Dendritic cell treated with granulocyte-macrophage colony-stimulating factor and Interleukin-4, amounts not matched to agents 40 ng/mL and 50 ng/mL, for 4 days (primary cell): Measurements from ENCODE around the gene PEPD.
"Not testable (repeated sequence)": the region's sequence is repeated elsewhere in the genome, so short reads cannot be mapped to it uniquely, and the experiment has no call there.

Experiments
- H3K27ac Mint-ChIP-seq: one replicate; pipeline ENCODE4 v1.8.0; 2022; ENCODE audit warnings: mild to moderate bottlenecking, mixed read lengths
- H3K27me3 Mint-ChIP-seq: one replicate; pipeline ENCODE4 v1.8.0; 2022; ENCODE audit warnings: mild to moderate bottlenecking, mixed read lengths
- H3K36me3 Mint-ChIP-seq: one replicate; pipeline ENCODE4 v1.8.0; 2022; ENCODE audit warnings: low read depth, mixed read lengths
- H3K4me1 Mint-ChIP-seq: one replicate; pipeline ENCODE4 v1.8.0; 2022; ENCODE audit warnings: low read depth, mixed read lengths
- H3K4me3 Mint-ChIP-seq: one replicate; pipeline ENCODE4 v1.8.0; 2022; ENCODE audit warnings: mild to moderate bottlenecking, moderate library complexity, mixed read lengths
- H3K9me3 Mint-ChIP-seq: one replicate; pipeline ENCODE4 v1.8.0; 2022; ENCODE audit warnings: mixed read lengths
- intact Hi-C: fragments of 100-400 bp; cut with micrococcal nuclease; formaldehyde crosslinking; loops from one replicate; pipeline ENCODE4 v1.15.0; 2022

The PEPD gene

DNA sequence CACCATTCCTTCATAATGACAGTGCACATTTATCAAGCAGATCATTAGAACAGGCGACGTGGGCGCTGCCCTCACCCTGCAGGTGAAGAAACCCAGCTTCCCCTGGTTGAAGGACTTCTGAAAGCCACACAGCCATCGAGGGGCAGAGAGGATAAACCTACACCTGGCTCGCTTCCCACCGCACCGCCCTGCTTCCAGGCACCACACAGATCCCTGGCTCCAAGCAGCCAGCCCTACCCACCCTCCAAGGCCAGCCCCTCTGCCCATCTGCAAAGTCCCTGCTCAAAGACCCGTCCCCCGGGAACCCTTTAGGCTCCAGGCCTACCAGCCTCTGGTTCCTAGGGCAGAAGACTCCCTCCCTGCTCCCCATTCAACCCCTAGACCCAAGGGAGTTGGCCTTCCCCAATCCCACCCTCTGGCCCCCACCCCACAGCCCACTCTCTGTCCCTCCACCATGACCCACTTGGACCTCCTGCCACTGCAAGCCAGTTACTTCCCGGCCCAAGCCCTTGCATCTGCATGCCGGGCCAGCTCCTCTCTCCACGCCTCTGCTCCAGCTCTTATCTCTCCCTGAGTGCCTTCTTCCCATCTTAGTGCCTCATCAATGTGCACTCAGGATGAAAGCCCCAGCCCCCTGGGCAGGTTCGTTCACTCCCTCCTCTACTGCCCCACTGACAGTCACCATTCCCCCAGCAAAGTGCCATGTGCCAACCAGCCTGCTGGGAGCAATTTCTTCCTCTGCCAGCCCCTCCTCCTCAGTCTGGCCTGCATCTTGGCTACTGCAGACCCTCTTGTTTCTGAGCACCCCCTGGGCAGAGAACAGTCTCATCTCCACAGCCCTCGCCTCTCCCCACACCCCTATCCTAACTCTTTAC is 28.0 kb downstream of the PEPD start:
- H3K36me3 Mint-ChIP-seq = peaks cover 55% of the 10 kb centered on the region
- peaks cover 5% of the 10 kb centered on the region for H3K4me1 Mint-ChIP-seq
- H3K27me3 Mint-ChIP-seq = no peaks in the 10 kb centered on the region
- H3K4me3 Mint-ChIP-seq = no peak overlapping the region
- peak overlapping the region; percentile 3 for H3K27ac Mint-ChIP-seq
- H3K9me3 Mint-ChIP-seq = no peaks in the 10 kb centered on the region
- intact Hi-C loops = no loop called here

DNA sequence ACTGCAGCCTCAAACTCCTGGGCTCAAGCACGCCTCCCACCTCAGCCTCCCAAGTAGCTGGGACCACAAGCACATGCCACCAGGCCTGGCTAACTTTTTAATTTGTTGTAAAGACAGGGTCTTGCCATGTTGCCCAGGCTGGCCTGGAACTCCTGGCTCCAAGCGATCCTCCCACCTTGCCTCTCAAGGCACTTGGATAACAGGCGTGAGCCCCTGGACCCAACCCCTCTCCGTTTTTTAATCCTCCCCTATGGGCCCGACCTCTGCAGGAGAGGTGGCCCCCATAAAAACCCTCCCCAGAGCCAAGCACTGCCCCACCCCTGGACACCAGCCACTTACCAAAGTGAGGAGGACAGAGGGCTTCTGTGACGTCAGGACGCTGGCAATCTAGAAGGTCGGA is 28.6 kb downstream of the PEPD start:
- H3K36me3 Mint-ChIP-seq = peaks cover 55% of the 10 kb centered on the region
- H3K27me3 Mint-ChIP-seq = no peaks in the 10 kb centered on the region
- intact Hi-C loops = no loop called here
- no peaks in the 10 kb centered on the region for H3K9me3 Mint-ChIP-seq
- H3K4me3 Mint-ChIP-seq = no peak overlapping the region
- H3K4me1 Mint-ChIP-seq = peaks cover 5% of the 10 kb centered on the region
- no peak overlapping the region for H3K27ac Mint-ChIP-seq

DNA sequence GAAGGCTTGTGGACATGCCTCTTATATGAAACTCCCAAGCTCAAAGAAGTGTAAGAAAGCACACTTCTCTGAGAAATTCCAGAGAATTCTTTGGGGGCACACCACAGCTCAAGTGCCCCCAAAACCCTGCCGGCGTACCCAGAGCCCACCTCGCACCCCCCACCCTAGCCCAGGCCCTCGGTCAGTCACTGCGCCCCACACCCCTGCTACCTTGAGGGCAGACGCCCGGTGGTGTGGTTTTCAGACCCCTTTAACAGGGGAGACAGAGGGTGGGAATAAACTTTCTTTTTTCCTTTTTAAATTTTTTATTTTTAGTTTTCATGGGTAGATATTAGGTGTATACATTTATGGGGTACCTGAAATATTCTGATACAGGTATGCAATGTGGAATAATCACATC is 29.5 kb downstream of the PEPD start:
- Mint-ChIP-seq H3K27me3 (no peaks in the 10 kb centered on the region), H3K9me3 (no peaks in the 10 kb centered on the region), H3K36me3 (peaks cover 58% of the 10 kb centered on the region), H3K4me1 (peaks cover 5% of the 10 kb centered on the region), H3K4me3 (no peak overlapping the region), H3K27ac (no peak overlapping the region)
- intact Hi-C loops = no loop called here

DNA sequence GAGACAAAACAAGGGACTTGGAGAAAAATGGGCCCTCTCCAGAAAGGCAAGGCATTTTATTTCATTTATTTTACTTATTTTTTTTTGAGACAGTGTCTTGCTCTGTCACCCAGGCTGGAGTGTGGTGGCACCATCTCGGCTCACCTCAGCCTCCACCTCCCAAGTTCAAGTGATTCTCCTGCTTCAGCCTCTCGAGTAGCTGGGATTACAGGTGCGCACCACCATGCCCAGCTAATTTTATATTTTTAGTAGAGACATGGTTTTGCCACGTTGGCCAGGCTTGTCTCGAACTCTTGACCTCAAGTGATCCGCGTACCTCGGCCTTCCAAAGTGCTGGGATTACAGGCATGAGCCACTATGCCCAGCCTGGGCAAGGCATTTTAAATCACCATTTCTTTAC is 31.0 kb downstream of the PEPD start:
- H3K9me3 Mint-ChIP-seq, H3K4me3 Mint-ChIP-seq, H3K27ac Mint-ChIP-seq, intact Hi-C loops, H3K4me1 Mint-ChIP-seq, H3K27me3 Mint-ChIP-seq: not testable (repeated sequence)
- peaks cover 60% of the 10 kb centered on the region for H3K36me3 Mint-ChIP-seq

DNA sequence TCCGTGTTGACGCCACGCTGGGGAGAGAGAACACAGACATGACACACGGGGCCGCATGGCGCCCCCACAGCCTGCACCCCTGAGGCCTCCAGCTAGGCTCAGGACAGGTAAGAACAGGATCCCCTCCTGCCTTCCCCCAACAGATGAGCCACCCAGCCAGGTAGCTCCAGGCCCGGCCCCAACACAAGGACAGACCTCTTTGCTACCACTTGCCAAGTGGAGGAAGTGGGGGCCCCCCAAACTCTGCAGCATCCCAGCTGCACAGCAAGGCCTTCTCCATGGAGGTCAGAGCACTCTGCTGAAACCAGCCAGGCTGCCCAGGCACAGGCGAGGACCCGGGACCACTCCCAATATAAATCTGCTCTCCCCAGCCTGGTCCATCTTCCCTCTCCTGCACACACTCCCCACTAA is 31.5 kb downstream of the PEPD start:
- no peaks in the 10 kb centered on the region for H3K9me3 Mint-ChIP-seq
- intact Hi-C loops = no loop called here
- H3K27me3 Mint-ChIP-seq = no peaks in the 10 kb centered on the region
- H3K27ac Mint-ChIP-seq = no peak overlapping the region
- H3K4me3 Mint-ChIP-seq = no peak overlapping the region
- H3K4me1 Mint-ChIP-seq = peaks cover 5% of the 10 kb centered on the region
- peaks cover 65% of the 10 kb centered on the region for H3K36me3 Mint-ChIP-seq

DNA sequence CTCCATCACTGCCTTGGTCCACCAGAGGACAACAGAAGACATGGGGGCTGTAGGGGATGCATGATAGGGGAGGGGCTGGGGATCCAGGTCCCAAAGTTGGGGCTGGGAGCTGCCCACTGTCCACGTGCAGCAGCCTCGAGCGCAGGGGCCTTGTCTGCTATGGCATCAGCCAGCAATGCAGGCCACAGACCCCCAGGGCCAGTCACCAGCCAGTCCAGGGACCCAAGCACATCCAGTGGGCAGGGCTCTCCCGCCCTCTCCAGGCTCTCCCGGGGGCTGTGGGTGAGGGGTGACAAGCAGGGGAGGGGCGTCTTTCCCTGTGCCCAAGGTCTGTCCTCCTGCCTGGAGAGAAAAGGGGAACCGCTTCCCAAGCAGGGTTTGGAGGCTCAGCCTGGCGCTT is 32.8 kb downstream of the PEPD start:
- peaks cover 65% of the 10 kb centered on the region for H3K36me3 Mint-ChIP-seq
- H3K27ac Mint-ChIP-seq = no peak overlapping the region
- H3K27me3 Mint-ChIP-seq = no peaks in the 10 kb centered on the region
- no peak overlapping the region for H3K4me3 Mint-ChIP-seq
- H3K4me1 Mint-ChIP-seq = peaks cover 5% of the 10 kb centered on the region
- no peaks in the 10 kb centered on the region for H3K9me3 Mint-ChIP-seq
- intact Hi-C loops = no loop called here

DNA sequence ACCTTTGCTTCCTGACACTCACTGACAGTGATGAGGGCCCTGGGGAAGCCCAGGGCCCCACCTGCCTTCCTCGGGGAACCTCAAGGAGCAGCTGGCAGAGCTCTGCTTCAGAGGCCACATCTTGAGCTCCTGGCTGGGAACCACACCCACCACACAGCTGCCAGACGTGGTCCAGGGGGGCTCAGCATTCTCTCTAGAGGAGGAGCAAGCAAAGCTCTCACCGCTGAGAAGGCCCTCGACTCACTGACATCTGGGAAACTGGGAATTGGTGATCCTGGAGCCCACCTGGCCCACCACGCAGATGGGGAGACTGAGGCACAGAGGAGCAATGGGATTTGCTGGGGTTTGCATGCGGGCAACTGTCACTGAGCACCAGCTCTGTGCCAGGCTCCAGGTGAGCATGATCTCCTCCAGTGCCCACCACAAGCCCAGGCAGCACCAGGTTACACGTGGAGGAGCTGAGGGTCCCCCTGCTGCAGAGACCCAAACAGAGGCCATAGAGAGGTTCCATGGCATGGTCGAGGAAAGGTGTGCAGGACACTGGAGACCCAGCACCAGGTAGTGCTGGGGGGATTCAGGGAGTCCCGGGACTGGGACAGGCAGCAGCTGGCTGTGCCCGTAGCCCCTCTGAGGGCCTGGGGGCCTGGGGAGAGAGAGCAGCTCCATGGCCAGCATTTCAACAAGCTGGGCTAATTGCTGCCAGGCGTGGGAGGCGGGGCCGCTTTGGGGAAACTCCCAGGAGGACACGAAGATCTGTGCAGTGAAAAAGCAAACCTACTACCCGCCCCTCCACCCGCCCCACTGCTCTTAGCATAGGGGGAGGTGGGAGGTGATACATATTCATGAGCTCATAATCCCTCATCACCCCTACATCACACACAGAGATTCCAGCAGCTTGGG is 33.4 kb downstream of the PEPD start:
- H3K36me3 Mint-ChIP-seq = peaks cover 58% of the 10 kb centered on the region
- no peak overlapping the region for H3K4me3 Mint-ChIP-seq
- no peak overlapping the region for H3K27ac Mint-ChIP-seq
- peaks cover 5% of the 10 kb centered on the region for H3K4me1 Mint-ChIP-seq
- H3K27me3 Mint-ChIP-seq = no peaks in the 10 kb centered on the region
- intact Hi-C loops = no loop called here
- peaks cover 5% of the 10 kb centered on the region for H3K9me3 Mint-ChIP-seq

DNA sequence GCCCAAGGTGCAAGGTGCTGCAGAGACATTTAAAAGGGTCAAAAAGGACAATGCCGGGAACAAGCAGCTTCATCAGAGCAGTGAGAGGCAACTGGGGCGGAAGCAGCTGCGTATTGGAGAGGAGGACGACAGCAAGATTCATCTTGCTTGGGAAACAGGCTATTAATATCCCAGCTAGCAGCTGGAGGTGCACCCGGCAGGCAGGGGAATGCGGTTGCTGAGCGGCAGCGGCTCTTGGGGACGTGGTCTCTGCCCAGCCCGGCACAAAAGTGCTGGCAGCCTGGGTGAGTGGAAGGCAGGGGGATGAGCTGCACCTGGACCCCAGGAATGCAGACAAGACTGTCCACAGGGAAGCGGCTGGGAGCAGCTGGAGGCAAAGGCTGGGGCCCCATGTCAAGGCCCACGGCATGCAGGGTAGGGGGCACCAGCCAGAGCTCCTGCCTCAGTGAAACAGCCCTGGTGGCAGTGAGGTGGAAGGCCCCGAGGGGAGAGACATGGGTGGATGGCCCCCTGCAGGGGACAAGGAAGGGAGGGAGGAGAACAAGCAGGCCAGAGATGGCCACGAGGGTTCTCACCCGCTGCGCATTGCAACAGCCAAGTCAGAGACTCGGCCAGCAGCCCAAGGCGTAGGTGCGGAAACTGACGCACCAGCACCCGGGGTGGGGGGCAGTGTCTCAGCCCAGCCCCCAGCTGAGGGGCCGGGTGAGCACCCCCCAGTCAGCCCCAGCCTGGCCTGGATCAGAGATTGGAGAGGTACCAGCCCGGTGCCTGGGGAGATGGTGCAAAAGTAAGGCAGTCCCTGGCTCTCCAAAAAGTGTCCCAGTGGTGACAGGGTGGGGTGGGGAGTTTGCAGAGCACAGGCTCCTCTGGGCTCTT is 34.4 kb downstream of the PEPD start:
- H3K4me3 Mint-ChIP-seq = no peak overlapping the region
- no peaks in the 10 kb centered on the region for H3K27me3 Mint-ChIP-seq
- intact Hi-C loops = no loop called here
- H3K9me3 Mint-ChIP-seq = peaks cover 11% of the 10 kb centered on the region
- no peak overlapping the region for H3K27ac Mint-ChIP-seq
- H3K36me3 Mint-ChIP-seq = peaks cover 56% of the 10 kb centered on the region
- H3K4me1 Mint-ChIP-seq = peaks cover 5% of the 10 kb centered on the region

DNA sequence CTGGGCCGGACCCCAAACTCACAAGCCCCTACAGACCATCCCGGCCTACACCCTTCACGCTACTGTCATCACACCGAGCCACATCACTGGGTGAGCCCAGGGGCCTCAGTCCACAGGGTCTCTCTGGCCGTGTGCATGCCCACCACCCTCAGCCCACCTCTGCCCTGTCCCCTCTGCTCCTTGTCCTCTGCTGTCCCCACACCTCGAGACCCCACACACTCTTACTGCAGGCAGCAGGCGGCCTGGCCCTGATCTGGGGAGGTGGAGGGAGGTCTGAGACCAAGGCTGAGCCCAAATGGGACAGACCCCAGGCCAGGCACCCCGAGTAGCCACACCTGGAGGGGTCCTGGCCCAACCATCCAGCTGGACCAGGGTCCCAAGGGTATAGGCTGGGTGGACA is 35.2 kb downstream of the PEPD start:
- no peaks in the 10 kb centered on the region for H3K27me3 Mint-ChIP-seq
- H3K4me3 Mint-ChIP-seq = no peak overlapping the region
- H3K27ac Mint-ChIP-seq = no peak overlapping the region
- intact Hi-C loops = no loop called here
- peaks cover 56% of the 10 kb centered on the region for H3K36me3 Mint-ChIP-seq
- peaks cover 1% of the 10 kb centered on the region for H3K4me1 Mint-ChIP-seq
- peaks cover 11% of the 10 kb centered on the region for H3K9me3 Mint-ChIP-seq

DNA sequence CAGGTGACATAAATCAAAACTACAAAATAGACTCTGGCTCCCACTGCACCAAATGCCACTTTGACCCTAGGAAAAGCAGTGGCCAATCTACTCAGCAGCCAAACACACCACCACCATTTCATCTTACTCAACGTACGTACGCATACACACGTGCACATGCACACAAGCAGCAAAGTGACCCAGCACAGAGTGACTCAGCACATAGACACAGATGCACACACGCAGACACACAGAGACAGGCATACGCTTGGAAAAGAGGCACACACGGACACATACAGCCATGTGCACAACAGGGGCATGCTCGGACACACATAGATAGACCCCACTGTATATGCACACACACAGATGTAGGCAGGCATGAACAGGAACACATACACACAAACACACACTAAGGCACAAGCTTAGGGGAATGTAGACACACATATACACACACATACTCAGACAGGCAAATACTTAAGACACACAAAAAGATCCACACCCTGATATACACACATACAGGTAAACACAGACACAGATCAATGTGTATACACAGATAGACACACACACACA is 37.3 kb downstream of the PEPD start:
- Mint-ChIP-seq H3K9me3 (peaks cover 20% of the 10 kb centered on the region), H3K4me1 (no peaks in the 10 kb centered on the region), H3K36me3 (peaks cover 60% of the 10 kb centered on the region), H3K27me3 (no peaks in the 10 kb centered on the region), H3K27ac (no peak overlapping the region), H3K4me3 (no peak overlapping the region)
- intact Hi-C loops = no loop called here

DNA sequence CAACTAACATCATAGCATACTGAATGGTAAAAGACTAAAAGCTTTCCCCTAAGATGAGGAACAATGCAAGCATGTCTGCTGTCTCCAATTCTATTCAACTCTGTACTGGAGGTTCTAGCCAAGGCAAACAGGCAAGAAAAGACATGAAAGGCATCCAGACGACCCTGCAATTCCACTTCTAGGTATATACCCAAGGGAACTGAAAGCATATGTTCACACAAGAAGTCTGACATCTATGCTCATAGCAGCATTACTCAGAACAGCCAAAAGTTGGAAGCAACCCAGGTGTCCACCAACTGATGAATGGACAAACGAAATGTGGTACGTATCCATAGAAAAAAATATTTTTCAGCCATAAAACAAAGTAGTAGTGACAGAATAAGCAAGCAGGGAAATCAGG is 39.1 kb downstream of the PEPD start:
- Mint-ChIP-seq H3K27ac (no peak overlapping the region), H3K36me3 (peaks cover 60% of the 10 kb centered on the region), H3K9me3 (peaks cover 33% of the 10 kb centered on the region), H3K27me3 (no peaks in the 10 kb centered on the region), H3K4me3 (no peak overlapping the region), H3K4me1 (no peaks in the 10 kb centered on the region)
- intact Hi-C loops = no loop called here

DNA sequence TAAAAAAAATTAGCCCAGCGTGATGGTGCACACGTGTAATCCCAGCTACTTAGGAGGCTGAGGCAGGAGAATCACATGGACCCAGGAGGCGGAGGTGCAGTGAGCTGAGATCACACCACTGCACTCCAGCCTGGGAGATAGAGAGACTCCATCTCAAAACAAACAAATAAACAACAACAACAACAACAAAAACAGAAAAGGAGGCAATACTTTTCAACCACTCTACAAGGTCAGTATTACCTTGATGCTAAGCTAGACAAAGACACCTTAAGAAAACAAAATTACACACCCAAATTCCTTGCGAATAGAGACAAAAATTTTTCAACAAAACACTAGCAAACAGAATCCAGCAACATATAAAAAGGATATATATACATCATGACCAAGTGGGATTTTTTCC is 39.7 kb downstream of the PEPD start:
- H3K27me3 Mint-ChIP-seq = no peaks in the 10 kb centered on the region
- H3K9me3 Mint-ChIP-seq = peaks cover 33% of the 10 kb centered on the region
- no peak overlapping the region for H3K4me3 Mint-ChIP-seq
- H3K27ac Mint-ChIP-seq = no peak overlapping the region
- intact Hi-C loops = no loop called here
- H3K4me1 Mint-ChIP-seq = no peaks in the 10 kb centered on the region
- H3K36me3 Mint-ChIP-seq = peaks cover 60% of the 10 kb centered on the region

DNA sequence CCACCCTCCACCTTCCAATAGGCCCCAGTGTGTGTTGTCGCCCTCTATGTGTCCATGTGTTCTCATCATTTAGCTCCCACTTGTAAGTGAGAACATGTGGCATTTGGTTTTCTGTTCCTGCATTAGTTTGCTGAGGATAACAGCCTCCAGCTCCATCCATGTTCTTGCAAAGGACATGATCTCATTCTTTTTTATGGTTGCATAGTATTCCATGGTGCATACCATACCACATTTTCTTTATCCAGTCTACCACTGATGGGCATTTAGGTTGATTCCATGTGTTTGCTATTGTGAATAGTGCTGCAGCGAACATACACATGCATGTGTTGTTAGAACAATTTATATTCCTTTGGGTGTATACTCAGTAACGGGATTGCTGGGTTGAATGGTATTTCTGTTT is 42.0 kb downstream of the PEPD start:
- Mint-ChIP-seq H3K36me3 (peaks cover 61% of the 10 kb centered on the region), H3K9me3 (peaks cover 33% of the 10 kb centered on the region)
- H3K4me3 Mint-ChIP-seq, H3K4me1 Mint-ChIP-seq, H3K27me3 Mint-ChIP-seq, intact Hi-C loops, H3K27ac Mint-ChIP-seq: not testable (repeated sequence)
